ENCODE data around the gene RNF182.
A peak's percentile ranks its signal among the peaks of the same experiment; 100 is the strongest.
"Not testable (repeated sequence)": the region's sequence is repeated elsewhere in the genome, so short reads cannot be mapped to it uniquely, and the experiment has no call there.

The RNF182 gene

DNA sequence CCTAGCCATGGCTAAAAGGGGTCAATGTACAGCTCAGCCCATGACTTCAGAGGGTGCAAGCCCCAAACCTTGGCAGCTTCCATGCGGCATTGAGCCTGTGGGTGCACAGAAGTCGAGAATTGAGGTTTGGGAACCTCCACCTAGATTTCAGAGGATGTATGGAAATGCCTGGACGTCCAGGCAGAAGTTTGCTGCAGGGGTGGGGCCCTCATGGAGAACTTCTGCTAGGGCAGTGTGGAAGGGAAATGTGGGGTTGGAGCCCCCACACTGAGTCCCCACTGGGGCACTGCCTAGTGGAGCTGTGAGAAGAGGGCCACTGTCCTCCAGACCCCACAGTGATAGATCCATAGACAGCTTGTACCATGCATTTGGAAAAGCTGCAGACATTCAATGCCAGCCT, 47.9 kb downstream of the RNF182 start:
- not testable (repeated sequence) for FAIRE-seq

DNA sequence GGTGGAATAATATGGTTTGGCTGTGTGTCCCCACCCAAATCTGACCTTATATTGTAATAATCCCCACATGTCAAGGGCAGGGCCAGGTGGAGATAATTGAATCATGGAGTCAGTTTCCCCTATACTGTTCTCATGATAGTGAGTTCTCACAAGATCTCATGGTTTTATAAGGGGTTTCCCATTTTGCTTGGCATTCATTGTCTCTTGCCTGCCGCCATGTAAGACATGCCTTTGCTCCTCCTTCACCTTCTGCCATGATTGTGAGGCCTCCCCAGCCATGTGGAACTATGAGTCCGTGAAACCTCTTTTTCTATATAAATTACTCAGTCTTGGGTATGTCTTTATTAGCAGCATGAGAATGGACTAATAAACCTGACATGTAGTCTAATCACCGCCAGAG, 48.7 kb downstream of the RNF182 start:
- not testable (repeated sequence) for FAIRE-seq

DNA sequence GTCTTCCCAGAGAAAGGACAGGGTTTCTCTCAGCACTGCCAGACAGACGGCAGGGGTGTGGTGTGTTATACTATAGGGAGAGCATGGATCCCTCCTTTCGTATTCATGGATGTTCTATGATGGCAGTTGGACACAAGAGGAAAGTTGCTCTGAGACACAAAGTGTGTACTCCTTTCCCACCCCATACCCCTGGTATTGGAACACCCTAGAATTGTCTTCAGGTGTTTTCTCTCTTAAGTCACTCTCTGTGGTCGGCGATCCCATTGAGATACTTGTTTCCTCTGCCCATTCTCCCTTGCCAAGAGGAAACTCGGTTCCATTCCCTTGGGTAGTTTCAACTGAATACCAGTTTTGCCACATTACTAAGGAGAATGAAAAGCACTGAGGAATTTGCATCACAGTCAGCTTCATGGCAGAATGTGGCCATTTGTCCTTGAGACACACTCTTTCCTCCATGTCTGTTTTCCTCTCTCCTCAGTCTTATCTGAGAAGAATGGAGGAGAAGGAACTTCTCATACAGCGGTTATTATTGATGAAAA, 53.4 kb downstream of the RNF182 start:
- FAIRE-seq, result no peak

DNA sequence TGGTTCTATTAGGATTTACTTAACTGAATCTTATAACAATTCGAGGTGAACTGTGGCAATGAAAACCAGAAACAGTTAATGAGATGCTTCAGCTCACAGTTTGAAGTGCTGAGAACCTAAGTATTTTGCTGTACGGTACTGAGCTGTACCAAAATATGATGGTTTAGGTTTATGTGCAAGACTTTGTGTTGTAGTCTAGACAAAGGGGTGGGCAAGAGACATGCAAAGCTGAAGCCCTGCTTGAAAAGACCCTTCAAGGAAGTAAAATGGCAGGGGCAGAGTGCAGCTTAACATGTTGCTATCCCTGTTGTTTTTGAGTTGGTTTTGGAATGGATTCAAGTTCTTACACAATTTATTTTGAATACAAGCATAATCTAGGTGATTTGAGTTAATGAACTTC, 54.0 kb downstream of the RNF182 start:
- no peak for FAIRE-seq

DNA sequence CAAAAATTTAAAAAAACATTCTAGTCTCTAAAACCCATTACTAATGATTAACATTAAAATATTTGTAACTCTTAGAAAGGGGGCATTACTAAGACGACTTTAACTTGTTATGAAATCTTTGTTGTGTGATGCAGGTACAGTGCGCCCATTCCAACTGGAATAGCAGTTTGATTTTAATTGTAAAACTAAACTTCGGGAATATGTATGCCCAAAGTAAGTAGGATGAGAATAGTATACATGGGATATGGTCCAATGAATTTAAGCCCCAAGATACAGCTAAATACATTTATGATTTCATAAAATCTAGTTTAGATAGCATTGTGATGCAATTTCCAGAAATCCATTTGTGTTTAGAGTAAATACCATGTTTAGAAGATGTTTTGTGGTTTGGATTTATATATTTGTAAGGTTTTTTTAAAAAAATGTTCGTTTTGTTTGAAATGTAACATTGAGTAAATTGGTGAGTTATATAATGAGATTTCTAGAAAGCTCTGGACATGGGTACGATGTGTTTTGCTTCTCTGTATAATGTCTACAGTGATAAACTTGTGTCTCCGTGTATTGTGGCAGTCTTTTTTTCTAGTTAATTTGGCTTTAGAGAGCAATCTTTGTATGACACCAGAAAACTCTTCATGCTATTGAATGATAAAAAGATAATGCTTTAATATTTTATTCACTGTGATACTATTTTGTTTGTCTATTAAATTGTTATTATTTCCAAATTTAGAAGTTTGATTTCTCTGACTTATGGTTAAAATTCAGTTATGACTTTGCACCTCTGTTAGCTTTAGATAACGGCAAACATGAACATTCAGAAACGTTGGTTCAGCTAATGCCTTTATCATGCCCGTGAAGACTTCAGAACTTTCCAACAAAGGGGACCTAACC, 54.8 kb downstream of the RNF182 start:
- no peak for FAIRE-seq

DNA sequence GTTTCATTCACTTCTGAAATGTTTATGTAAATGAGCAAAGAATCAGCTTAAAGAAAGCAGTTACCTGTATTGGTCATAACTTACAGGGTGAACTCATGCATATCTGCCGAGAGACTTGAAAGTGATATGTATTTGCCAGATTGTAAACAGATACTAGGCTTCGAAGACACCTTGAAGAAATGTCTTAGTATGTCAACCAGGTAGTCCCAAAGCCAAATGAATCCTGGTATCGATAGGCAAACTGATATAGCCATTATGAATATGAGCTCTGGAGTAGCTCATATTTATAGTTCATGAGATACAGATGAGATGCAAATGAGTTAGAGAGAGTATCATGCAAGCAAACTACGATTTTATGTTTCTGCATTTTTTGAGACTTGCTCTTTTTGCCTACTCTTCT, 55.8 kb downstream of the RNF182 start:
- no peak for FAIRE-seq

DNA sequence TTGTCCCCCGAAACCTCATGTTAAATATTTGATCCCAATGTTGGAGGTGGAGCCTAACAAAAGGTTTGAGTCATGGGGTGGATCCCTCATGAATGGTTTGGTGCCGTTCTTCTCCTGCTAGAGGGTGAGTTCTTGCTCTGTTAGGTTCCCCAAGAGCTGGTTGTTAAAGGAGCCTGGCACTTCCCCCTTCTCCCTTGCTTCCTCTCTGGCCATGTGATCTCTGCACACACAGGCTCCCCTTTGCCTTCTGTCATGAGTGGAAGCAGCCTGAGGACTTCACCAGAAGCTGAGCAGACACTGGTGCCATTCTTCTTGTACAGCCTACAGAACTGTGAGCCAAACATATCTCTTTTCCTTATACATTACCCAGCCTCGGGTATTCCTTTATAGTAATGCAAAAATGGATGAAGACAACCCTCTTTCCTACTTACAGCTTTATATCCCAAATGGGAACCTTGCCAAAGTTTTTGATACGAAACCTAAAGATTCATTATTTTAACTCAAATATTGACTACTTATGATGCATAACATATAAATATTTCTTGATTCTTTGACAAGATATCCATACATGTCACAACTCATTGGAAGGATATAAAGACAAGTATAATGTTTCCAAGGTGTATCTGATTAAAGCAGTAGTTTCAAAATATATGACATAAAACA, 61.0 kb downstream of the RNF182 start:
- no peak for FAIRE-seq

DNA sequence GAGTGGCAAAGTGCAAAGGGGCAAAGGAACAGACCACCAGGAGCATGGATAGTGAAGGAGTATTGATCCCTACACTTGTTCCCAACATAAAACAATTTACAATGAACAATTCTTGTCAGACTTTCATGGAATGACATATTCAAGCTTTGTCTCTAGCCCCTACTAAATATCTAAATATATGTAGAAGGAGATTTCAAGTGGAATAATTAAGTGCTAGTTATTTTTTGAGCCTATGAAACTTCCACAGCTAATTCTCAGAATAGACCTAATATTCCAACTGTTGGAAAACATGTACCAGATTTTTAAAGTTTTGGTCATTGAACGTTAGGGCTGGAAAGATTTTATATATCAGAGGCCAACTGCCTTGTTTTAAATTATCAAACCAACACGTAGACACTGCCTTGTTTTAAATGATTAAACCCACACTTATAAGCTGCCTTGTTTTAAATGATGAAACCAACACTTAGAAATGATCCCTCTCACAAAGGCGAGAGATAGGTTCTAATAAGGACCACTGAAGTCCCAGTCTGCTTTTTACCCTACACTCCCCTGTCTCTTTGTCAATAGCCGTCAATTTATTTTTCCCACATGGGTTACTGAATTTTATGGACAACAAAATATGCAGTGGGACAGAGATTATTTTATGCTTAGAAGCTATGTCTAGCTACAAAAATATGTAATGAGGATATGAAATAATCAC, 62.1 kb downstream of the RNF182 start:
- FAIRE-seq, result no peak

DNA sequence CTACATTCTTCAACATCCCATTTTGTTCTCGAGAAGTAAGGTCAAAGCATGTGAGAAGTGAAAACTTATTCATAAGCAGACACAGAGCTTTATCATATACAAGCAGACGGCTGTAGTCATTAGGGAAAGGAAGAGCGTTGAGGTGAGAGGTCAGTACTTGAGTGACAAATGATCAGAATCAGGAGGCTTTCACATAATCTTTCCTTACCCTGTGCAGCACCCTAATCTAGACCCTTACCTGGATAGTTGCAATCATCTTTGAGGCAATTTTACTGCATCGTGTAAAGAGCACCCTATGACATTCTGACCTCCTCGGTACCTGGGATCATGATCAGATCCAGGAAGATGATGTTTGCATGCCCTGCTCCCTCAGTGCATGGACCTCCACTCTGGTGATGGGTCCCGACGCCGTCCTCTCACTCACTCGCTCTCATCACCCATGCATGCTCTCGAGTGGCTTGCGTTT, 62.7 kb downstream of the RNF182 start:
- FAIRE-seq, result no peak

DNA sequence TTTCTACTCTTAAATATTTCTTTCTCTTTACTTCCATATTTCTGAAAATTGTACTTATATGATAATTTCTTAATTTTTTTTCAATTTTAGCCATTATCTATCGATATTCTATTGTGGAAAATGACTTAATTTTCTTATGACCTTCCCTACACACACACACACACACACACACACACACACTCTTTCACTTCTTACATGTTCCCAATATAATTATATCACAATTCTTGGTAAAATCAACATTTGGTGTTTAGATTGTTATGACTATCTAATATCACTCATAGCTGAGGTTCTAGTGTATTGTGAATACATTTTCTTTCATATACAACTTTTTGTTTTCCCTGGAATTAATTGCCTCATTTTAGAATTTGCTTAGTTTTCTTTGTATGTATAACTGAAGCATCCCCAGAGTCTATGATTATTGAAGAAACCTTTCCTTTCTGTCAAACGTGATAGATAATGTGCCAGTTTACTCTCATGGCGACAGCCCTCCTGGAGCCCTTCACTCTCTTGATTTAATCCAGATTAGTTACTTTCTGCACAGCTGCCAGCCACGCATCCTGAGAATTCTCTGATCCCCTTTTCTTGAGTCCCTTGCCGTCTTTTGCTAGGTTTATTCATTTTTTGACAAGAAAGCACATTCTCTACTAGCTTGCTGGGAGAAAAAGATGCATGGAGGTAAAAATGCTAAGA, 63.4 kb downstream of the RNF182 start:
- no peak for FAIRE-seq

DNA sequence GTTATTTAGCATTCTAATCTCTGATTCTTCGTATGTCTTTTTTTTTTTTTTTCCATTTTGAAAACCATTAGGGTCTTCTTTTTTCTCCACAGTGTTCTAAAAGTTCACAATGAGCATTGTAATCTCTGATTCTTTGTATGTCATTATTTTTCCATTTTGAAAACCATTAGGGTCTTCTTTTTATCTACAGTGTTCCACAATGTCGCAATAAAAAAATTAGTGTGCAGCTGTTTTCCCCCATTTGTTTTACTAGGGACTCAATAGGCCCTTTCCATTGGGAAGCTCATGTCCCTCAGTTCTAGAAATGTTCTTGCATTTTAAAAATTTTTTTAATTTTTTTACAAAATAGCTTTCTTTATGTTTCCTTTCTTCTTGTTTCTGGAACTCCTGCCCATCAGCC, 64.2 kb downstream of the RNF182 start:
- no peak for FAIRE-seq

DNA sequence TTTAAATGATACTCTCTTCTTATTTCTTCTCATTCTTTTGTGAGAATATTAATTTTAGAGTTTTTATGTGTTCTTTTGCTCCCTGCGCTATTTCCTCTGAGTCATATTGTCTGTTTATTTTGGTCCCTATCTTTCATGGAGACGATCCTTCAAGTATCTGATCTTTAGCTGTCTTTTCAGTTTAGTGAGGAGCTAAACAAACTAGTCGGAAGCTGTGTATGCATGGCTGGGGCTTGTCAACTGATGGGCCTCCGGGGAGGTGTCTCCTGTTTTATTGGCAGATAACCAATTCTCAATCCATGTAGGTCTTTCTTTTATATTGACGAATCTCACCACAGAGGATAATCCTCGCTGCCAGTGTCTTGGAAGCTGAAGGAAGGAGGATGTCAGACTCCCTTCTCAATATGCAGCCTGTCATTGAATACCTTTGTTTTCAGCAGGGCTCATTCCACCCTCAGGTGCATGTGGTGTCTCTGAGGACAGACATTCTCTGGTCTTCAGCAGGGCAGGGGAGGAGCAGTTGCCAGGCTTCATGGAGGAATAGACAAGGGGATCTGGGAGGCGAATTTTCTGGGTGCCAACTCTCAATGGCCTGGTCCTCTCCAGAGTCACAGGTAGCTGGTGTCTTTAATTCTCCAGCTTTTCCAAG, 64.9 kb downstream of the RNF182 start:
- FAIRE-seq, result no peak

DNA sequence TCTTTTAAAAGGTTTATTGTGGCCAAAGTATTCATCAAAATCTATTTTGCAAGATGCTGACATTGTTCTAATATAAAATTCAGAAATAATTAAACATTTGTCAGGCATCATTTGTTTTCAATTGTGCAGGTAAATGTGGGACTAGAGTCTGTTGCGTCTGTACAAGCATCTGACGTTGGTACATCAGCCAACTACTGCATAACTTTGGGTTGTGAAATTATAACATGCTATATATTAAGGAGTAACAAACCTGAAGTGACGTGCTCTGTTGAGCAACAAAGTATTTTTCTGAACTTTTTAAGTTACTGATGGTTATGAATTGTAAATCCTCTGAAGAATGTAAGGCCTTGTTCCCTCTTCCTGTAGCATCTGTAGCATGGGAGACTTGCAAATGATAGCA, 66.0 kb downstream of the RNF182 start:
- FAIRE-seq, result peak; percentile 55

DNA sequence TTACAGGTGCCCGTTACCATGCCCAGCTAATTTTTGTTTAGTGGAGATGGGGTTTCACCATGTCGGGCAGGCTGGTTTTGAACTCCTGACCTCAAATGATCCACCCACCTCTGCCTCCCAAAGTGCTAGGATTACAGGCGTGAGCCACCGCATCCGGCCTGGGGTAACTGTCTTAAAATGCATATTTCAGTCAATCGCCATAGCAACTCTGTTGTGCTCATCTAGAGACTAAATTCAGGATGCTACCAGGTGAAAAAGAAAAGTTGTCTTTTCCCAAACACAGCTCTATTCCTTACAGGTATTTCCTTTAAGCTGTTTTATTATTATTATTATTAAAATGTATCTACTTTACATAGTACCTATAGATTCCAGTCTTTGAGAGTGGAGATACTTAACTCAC, 66.6 kb downstream of the RNF182 start:
- FAIRE-seq, result no peak

DNA sequence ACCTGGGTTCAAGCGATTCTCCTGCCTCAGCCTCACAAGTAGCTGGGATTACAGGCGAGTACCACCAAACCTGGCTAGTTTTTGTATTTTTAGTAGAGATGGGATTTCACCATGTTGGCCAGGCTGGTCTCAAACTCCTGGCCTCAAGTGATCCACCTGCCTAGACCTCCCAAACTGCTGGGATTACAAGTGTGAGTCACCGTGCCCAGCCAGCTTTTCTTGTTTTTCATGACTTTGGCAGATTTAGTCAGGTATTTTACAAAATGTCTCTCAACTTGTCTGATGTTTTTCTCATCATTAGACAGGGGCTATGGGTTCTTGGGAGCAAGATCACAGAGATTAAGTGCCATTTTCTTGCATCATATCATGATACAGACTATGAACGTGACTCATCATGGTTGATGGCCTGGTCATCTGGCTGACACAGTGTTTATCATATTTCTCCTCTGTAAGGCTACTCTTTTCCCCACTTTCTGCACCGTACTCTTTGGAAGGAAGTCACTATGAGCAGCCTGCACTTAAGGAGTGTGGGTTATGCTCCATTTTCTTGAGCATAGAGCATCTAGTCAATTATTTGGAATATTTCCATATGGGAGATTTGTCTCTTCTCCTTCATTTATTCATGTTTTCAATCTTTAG, 67.8 kb downstream of the RNF182 start:
- no peak for FAIRE-seq

DNA sequence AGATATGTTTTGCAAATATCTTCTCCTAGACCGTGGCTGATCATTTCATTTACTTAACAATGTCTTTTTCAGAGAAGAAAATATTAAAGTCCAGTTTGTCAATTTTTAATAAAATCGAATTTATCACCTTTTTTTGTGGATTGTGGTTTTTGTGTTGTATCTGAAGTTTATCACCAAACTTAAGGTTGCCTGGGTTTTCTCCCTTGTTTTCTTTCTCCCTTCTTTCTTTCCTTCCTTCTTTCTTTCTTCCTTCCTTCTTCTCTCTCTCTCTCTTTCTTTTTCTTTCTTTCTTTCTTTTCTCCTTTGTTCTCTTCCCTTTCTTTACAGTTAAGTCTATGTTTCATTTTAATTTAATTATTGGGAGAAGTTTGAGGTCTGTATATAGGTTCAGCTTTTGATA, 68.7 kb downstream of the RNF182 start:
- FAIRE-seq, result no peak

DNA sequence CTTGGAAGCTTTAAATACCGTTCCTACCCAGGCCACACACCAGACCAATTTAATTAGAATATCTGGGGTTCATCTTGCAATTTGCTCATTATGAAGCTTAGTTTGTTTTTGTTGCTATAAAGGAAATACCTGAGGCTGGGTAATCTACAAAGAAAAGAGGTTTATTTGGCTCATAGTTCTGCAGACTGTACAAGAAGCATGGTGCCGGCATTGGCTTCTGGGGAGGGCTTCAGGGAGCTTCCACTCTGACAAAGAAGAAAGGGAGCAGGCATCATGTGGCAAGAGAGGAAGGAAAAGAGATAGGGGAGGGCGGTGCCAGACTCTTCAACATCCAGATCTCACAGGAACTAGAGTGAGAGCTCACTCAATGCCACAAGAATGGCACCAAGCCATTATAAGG, 73.6 kb downstream of the RNF182 start:
- no peak for FAIRE-seq

DNA sequence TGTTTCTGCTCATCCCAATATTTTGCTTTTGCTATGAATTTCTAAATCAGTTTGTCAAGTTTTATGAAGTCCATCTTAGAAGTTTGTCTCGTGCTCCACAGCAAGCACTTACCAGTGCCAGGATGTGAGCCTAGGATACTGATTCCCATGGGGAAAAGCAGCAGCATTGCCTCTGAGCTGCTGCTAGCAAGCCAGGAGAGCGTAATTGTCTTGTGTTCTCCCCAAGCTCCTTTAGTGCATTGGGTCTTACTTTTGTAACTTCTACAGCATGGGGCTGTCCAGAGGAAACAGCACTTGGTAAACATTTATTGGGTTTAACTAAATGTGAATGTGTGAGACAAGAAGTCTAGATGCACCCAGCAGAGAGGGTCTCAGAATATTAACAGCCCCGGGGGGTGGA, 76.1 kb downstream of the RNF182 start:
- FAIRE-seq, result no peak

DNA sequence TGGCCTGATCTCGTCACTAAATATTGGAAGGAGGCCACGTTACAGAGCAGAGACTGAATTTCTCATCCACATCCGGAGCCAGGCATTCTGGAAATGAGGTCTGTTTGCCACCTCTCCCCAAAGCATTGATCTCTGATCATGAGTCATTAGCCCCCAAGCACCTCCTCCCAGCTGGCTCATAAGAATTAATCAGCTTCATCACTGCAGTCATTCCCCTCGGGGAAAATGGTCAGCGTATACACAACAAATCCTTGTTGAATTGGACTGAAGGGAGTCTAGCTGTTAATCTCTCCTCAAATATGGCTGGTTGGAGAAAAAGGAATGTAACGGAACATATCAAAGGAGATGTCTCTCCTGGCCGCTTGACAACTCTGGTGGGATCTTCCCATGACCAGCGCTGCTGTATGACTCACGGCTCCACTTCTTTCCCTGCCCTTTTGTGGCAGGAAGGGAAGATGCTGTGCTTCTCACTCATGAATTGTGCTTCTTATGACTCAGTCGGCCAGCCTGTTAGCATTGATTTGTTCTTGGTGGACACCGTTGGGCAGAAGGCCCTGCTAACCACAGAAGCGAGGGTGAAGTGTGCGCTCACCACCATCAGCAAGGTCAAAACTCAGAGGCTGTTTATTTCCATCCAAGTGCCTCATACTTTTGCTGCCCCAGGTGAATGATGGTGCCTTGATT, 76.7 kb downstream of the RNF182 start:
- FAIRE-seq, result no peak

DNA sequence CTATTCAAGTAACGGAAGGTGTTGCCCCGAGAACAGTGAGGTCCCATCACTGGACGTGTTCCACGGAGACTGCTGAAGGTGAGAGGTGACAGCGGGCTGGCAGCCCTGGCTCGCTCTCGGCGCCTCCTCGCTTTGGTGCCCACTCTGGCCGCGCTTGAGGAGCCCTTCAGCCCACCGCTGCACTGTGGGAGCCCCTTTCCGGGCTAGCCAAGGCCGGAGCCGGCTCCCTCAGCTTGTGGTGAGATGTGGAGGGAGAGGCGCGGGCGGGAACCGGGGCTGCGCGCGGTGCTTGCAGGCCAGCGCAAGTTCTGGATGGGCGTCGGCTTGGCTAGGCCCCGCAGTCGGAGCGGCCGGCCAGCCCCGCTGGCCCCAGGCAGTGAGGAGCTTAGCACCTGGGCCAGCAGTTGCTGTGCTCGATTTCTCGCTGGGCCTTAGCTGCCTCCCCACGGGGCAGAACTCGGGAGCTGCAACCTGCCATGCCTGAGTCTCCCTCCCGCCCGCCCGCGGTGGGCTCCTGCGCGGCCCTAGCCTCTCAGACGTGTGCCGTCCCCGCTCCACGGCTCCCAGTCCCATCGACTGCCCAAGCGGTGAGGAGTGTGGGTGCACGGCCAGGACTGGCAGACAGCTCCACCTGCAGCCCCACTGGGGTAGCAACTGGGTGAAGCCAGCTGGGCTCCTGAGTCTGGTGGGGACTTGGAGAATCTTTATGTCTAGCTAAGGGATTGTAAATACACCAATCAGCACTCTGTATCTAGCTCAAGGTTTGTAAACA, 77.6 kb downstream of the RNF182 start:
- FAIRE-seq, result no peak

Measured in islet of Langerhans (tissue), 1 donor.